ACC112 (cell line): ENCODE measurements around the gene CALHM6.
A peak's percentile ranks its signal among the peaks of the same experiment; 100 is the strongest.

Experiments used
- H2AFZ ChIP-seq: fragments of 200-600 bp; sonication (generic); one replicate; pipeline ENCODE4 v1.6.0; 2017; ENCODE audit warnings: antibody characterized with exemption, low read length; ENCODE audit not compliant: unreplicated experiment
- H3K27ac ChIP-seq: fragments of 200-600 bp; sonication (generic); 2 replicates; pipeline ENCODE4 v1.5.1; 2014; ENCODE audit warnings: low read depth, mild to moderate bottlenecking, antibody characterized with exemption, low read length, moderate library complexity
- H3K27me3 ChIP-seq: fragments of 200-600 bp; sonication (generic); 2 replicates; pipeline ENCODE4 v1.6.1; 2014; ENCODE audit warnings: mild to moderate bottlenecking, antibody characterized with exemption, low read length, moderate library complexity, mixed read lengths; ENCODE audit not compliant: insufficient read depth
- H3K36me3 ChIP-seq: fragments of 200-600 bp; sonication (generic); 2 replicates; pipeline ENCODE4 v1.6.1; 2016; ENCODE audit warnings: mild to moderate bottlenecking, antibody characterized with exemption, low read length, moderate library complexity, mixed read lengths; ENCODE audit not compliant: insufficient read depth
- H3K4me1 ChIP-seq: fragments of 200-600 bp; sonication (generic); one replicate; pipeline ENCODE4 v1.6.1; 2016; ENCODE audit warnings: low read length, mixed read lengths; ENCODE audit not compliant: insufficient read depth, unreplicated experiment, control insufficient read depth
- H3K4me3 ChIP-seq: fragments of 200-600 bp; sonication (generic); 2 replicates; pipeline ENCODE4 v1.5.1; 2014; ENCODE audit warnings: mild to moderate bottlenecking, low read depth, low read length
- H3K79me2 ChIP-seq: fragments of 200-600 bp; sonication (generic); one replicate; pipeline ENCODE4 v1.6.0; 2016; ENCODE audit warnings: low read length; ENCODE audit not compliant: control insufficient read depth, unreplicated experiment, insufficient read depth

The CALHM6 gene

GRCh38 chr6:116508527-116508926 is 47.4 kb downstream of the CALHM6 start:
- Histone ChIP-seq H3K27me3 (no peaks in the 10 kb centered on the region), H3K79me2 (peaks cover 12% of the 10 kb centered on the region), H2AFZ (no peak overlapping the region), H3K4me3 (no peak overlapping the region), H3K27ac (no peak overlapping the region), H3K36me3 (no peaks in the 10 kb centered on the region), H3K4me1 (peaks cover 7% of the 10 kb centered on the region)

GRCh38 chr6:116511424-116512110 is 50.4 kb downstream of the CALHM6 start, which contains the start of gene CALHM5:
Gene CALHM5, plus strand, starts transcription at chr6:116511639. Its CDS starts 58 bp downstream, at chr6:116511697.
- peak within 1 kb of the TSS; percentile 99 for H2AFZ ChIP-seq
- peak within 1 kb of the TSS; percentile 81 for H3K4me3 ChIP-seq
- H3K79me2 ChIP-seq = peaks cover 31% of the 10 kb centered on the region
- peaks cover 6% of the 10 kb centered on the region; the same call in 1 of the 2 replicates for H3K36me3 ChIP-seq
- H3K4me1 ChIP-seq = peaks cover 13% of the 10 kb centered on the region
- peak within 1 kb of the TSS; percentile 83 for H3K27ac ChIP-seq
- H3K27me3 ChIP-seq = no peaks in the 10 kb centered on the region

DNA sequence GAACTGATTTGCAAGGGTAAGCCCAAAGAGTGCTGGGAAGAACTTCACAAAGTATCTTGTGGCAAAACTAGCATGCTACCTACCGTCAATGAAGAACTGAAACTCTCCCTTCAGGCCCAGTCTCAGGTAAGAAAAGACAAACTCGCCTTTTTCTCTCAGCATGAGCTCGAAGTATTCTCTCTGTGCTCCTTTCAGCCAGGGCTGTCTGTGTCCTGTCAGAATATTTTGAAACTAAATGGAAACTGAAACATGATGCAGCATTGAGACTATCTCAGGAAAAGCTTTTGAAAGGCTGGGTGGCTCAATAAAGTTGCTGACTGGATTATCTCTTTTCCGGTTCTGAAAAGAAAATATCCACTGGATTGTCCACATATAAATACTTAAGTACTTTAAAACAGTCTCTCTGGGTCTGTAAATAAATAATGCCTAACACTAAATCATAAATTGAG is 51.0 kb downstream of the CALHM6 start:
- H3K27me3 ChIP-seq = no peaks in the 10 kb centered on the region
- peaks cover 6% of the 10 kb centered on the region; the same call in 1 of the 2 replicates for H3K36me3 ChIP-seq
- peak overlapping the region; percentile 83 for H3K27ac ChIP-seq
- peak overlapping the region; percentile 81 for H3K4me3 ChIP-seq
- H2AFZ ChIP-seq = peak overlapping the region; percentile 99
- H3K4me1 ChIP-seq = peaks cover 13% of the 10 kb centered on the region
- H3K79me2 ChIP-seq = peaks cover 31% of the 10 kb centered on the region

DNA sequence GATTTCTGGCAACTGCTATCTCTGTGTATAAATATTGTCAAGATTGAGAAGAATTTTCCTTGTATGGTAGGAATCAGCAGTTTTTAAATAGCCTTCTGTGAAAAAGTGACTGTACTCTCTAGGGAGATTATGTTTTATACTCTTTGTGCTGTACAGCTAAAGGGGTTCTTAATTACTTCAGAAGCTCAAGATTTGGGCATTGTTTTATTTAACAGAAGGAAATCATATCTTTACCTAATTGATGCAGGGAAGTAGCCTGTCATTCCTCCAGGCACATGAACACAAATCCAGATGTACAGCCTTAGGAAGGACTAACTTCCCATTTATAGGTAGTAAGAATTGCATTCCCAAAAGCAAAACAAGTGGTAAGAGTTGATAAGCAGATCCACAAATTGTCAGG is 51.6 kb downstream of the CALHM6 start:
- Histone ChIP-seq H3K36me3 (peaks cover 6% of the 10 kb centered on the region; the same call in 1 of the 2 replicates), H2AFZ (peak overlapping the region; percentile 99), H3K79me2 (peaks cover 31% of the 10 kb centered on the region), H3K27me3 (no peaks in the 10 kb centered on the region), H3K27ac (peak overlapping the region; percentile 83), H3K4me1 (peaks cover 13% of the 10 kb centered on the region), H3K4me3 (peak overlapping the region; percentile 81)
